K562 (cell line): ENCODE data around the gene SLC3A2.
A peak's percentile ranks its signal among the peaks of the same experiment; 100 is the strongest.

Experiments used
- CTCF ChIP-seq, 3 experiments: IDR thresholded peaks in 2 of 3; conservative IDR thresholded peaks in 1 of 3; 2 replicates each; pipeline ENCODE4 v1.5.1; 2011 to 2012; ENCODE audit warnings: low read length in 3 of 3, mild to moderate bottlenecking in 3 of 3, control low read depth in 2 of 3, improper control_type of control experiment in 1 of 3, inconsistent platforms in 1 of 3, low read depth in 1 of 3, mixed read lengths in 1 of 3, moderate library complexity in 1 of 3; ENCODE audit not compliant: insufficient read depth in 2 of 3
- HINFP ChIP-seq: fragments of 450-650 bp; conservative IDR thresholded peaks from 2 replicates; pipeline ENCODE4 v1.6.1; 2016; ENCODE audit warnings: missing genetic modification characterization, low read depth, mild to moderate bottlenecking, control low read depth, missing compliant biosample characterization
- POLR2A ChIP-seq: fragments of 450-650 bp; conservative IDR thresholded peaks from 2 replicates; pipeline ENCODE4 v1.6.1; 2016
- SMC3 ChIP-seq: conservative IDR thresholded peaks from 2 replicates; pipeline ENCODE4 v1.6.1; 2011; ENCODE audit warnings: low read depth, low read length, improper control_type of control experiment; ENCODE audit not compliant: insufficient read depth
- TF ChIP-seq, protein P1 (sequence below): sonication (generic); formaldehyde crosslinking; IDR thresholded peaks from 2 replicates; pipeline ENCODE4 v1.8.0; 2023; ENCODE audit warnings: missing genetic modification reagents, mild to moderate bottlenecking, borderline replicate concordance
- TF ChIP-seq, protein P2 (sequence below): fragments of 450-650 bp; formaldehyde crosslinking; IDR thresholded peaks from 2 replicates; pipeline ENCODE4 v1.4.0; 2020; ENCODE audit warnings: mild to moderate bottlenecking
- TF ChIP-seq, protein P3 (sequence below), 2 experiments: fragments of 450-650 bp in 1 of 2; sonication (generic) in 1 of 2; formaldehyde crosslinking in 1 of 2; IDR thresholded peaks in 1 of 2; conservative IDR thresholded peaks in 1 of 2; 2 replicates each; pipeline versions ENCODE4 v1.6.1 to v1.8.1; 2016 to 2023; ENCODE audit warnings: mild to moderate bottlenecking in 2 of 2, moderate library complexity in 2 of 2, inconsistent platforms in 1 of 2, missing genetic modification reagents in 1 of 2

- peak; percentile 97 for TF ChIP-seq POLR2A
- no peak for TF ChIP-seq HINFP (tag)
- TF ChIP-seq, protein P1, sequence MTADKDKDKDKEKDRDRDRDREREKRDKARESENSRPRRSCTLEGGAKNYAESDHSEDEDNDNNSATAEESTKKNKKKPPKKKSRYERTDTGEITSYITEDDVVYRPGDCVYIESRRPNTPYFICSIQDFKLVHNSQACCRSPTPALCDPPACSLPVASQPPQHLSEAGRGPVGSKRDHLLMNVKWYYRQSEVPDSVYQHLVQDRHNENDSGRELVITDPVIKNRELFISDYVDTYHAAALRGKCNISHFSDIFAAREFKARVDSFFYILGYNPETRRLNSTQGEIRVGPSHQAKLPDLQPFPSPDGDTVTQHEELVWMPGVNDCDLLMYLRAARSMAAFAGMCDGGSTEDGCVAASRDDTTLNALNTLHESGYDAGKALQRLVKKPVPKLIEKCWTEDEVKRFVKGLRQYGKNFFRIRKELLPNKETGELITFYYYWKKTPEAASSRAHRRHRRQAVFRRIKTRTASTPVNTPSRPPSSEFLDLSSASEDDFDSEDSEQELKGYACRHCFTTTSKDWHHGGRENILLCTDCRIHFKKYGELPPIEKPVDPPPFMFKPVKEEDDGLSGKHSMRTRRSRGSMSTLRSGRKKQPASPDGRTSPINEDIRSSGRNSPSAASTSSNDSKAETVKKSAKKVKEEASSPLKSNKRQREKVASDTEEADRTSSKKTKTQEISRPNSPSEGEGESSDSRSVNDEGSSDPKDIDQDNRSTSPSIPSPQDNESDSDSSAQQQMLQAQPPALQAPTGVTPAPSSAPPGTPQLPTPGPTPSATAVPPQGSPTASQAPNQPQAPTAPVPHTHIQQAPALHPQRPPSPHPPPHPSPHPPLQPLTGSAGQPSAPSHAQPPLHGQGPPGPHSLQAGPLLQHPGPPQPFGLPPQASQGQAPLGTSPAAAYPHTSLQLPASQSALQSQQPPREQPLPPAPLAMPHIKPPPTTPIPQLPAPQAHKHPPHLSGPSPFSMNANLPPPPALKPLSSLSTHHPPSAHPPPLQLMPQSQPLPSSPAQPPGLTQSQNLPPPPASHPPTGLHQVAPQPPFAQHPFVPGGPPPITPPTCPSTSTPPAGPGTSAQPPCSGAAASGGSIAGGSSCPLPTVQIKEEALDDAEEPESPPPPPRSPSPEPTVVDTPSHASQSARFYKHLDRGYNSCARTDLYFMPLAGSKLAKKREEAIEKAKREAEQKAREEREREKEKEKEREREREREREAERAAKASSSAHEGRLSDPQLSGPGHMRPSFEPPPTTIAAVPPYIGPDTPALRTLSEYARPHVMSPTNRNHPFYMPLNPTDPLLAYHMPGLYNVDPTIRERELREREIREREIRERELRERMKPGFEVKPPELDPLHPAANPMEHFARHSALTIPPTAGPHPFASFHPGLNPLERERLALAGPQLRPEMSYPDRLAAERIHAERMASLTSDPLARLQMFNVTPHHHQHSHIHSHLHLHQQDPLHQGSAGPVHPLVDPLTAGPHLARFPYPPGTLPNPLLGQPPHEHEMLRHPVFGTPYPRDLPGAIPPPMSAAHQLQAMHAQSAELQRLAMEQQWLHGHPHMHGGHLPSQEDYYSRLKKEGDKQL (CRISPR knock-in tag): no peak
- TF ChIP-seq CTCF (IDR thresholded peaks at IDR 0.05 in 2 of 3, conservative IDR thresholded peaks at IDR 0.05 in 1 of 3; ENCODE audit: insufficient read depth in 2 of 3, low read depth in 1 of 3, low read length in 3 of 3): no peak
- TF ChIP-seq, protein P2, sequence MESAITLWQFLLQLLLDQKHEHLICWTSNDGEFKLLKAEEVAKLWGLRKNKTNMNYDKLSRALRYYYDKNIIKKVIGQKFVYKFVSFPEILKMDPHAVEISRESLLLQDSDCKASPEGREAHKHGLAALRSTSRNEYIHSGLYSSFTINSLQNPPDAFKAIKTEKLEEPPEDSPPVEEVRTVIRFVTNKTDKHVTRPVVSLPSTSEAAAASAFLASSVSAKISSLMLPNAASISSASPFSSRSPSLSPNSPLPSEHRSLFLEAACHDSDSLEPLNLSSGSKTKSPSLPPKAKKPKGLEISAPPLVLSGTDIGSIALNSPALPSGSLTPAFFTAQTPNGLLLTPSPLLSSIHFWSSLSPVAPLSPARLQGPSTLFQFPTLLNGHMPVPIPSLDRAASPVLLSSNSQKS (CRISPR knock-in tag): no peak
- TF ChIP-seq, protein P3, sequence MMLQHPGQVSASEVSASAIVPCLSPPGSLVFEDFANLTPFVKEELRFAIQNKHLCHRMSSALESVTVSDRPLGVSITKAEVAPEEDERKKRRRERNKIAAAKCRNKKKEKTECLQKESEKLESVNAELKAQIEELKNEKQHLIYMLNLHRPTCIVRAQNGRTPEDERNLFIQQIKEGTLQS (IDR thresholded peaks at IDR 0.05): no peak
- TF ChIP-seq, protein P3 (CRISPR knock-in tag; conservative IDR thresholded peaks at IDR 0.05): 0 out of 2 replicates have a peak, but pooled peaks have one; percentile 31
- TF ChIP-seq SMC3: 0 out of 2 replicates have a peak, but pooled peaks have one; percentile 8
Observed at GRCh38 chr11:62850911-62851806, 29.5 kb upstream of the SLC3A2 start.
